HG03558 (cell line): ENCODE results near the gene CYP2E1.
"Not testable (repeated sequence)": the region's sequence is repeated elsewhere in the genome, so short reads cannot be mapped to it uniquely, and the experiment has no call there.

Experiments used
- ATAC-seq: cut with Tn5 transposase; IDR thresholded peaks from one replicate; pipeline ENCODE4 v1.9.1; 2021; ENCODE audit warnings: moderate number of reproducible peaks; ENCODE audit not compliant: unreplicated experiment; ENCODE audit errors: extremely low read depth

The CYP2E1 gene

GRCh38 chr10:133568287-133568614 is 41.1 kb downstream of the CYP2E1 start:
- ATAC-seq = no peak

- not testable (repeated sequence) for ATAC-seq
Observed at GRCh38 chr10:133568831-133569527, 41.8 kb downstream of the CYP2E1 start.

- not testable (repeated sequence) for ATAC-seq
Observed at GRCh38 chr10:133569801-133570200, 42.6 kb downstream of the CYP2E1 start.

GRCh38 chr10:133572055-133572454 is 44.9 kb downstream of the CYP2E1 start:
- ATAC-seq = not testable (repeated sequence)

- not testable (repeated sequence) for ATAC-seq
Observed at GRCh38 chr10:133573460-133573859, 46.3 kb downstream of the CYP2E1 start.

GRCh38 chr10:133577037-133577436 is 49.9 kb downstream of the CYP2E1 start:
- not testable (repeated sequence) for ATAC-seq
